ACC112 (cell line): ENCODE measurements around the gene XKR7.

Experiments
- H2AFZ ChIP-seq: fragments of 200-600 bp; sonication (generic); one replicate; pipeline ENCODE4 v1.6.0; 2017; ENCODE audit warnings: antibody characterized with exemption, low read length; ENCODE audit not compliant: unreplicated experiment
- H3K27ac ChIP-seq: fragments of 200-600 bp; sonication (generic); 2 replicates; pipeline ENCODE4 v1.5.1; 2014; ENCODE audit warnings: low read depth, mild to moderate bottlenecking, antibody characterized with exemption, low read length, moderate library complexity
- H3K27me3 ChIP-seq: fragments of 200-600 bp; sonication (generic); 2 replicates; pipeline ENCODE4 v1.6.1; 2014; ENCODE audit warnings: mild to moderate bottlenecking, antibody characterized with exemption, low read length, moderate library complexity, mixed read lengths; ENCODE audit not compliant: insufficient read depth
- H3K36me3 ChIP-seq: fragments of 200-600 bp; sonication (generic); 2 replicates; pipeline ENCODE4 v1.6.1; 2016; ENCODE audit warnings: mild to moderate bottlenecking, antibody characterized with exemption, low read length, moderate library complexity, mixed read lengths; ENCODE audit not compliant: insufficient read depth
- H3K4me1 ChIP-seq: fragments of 200-600 bp; sonication (generic); one replicate; pipeline ENCODE4 v1.6.1; 2016; ENCODE audit warnings: low read length, mixed read lengths; ENCODE audit not compliant: insufficient read depth, unreplicated experiment, control insufficient read depth
- H3K4me3 ChIP-seq: fragments of 200-600 bp; sonication (generic); 2 replicates; pipeline ENCODE4 v1.5.1; 2014; ENCODE audit warnings: mild to moderate bottlenecking, low read depth, low read length
- H3K79me2 ChIP-seq: fragments of 200-600 bp; sonication (generic); one replicate; pipeline ENCODE4 v1.6.0; 2016; ENCODE audit warnings: low read length; ENCODE audit not compliant: control insufficient read depth, unreplicated experiment, insufficient read depth

Gene XKR7

DNA sequence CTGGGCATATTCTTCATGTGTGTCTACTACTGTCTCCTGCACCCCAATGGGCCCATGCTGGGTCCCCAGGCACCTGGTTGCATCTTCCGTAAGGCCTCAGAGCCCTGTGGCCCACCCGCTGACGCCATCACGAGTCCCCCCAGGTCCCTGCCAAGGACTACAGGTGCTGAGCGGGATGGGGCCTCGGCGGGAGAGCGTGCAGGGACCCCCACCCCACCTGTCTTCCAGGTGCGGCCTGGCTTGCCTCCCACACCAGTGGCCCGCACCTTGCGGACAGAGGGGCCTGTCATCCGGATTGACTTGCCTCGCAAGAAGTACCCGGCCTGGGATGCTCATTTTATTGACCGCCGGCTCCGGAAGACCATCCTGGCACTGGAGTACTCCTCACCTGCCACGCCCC is 29.0 kb downstream of the XKR7 start:
- H3K36me3 ChIP-seq: no peaks in the 10 kb centered on the region
- H3K27me3 ChIP-seq: peaks cover 52% of the 10 kb centered on the region
- no peak overlapping the region for H2AFZ ChIP-seq
- no peak overlapping the region for H3K4me3 ChIP-seq
- no peaks in the 10 kb centered on the region for H3K79me2 ChIP-seq
- H3K27ac ChIP-seq: no peak overlapping the region
- no peaks in the 10 kb centered on the region for H3K4me1 ChIP-seq

GRCh38 chr20:31998246-31998645 is 30.3 kb downstream of the XKR7 start:
- Histone ChIP-seq H3K36me3 (no peaks in the 10 kb centered on the region), H2AFZ (no peak overlapping the region), H3K79me2 (no peaks in the 10 kb centered on the region), H3K27ac (no peak overlapping the region), H3K27me3 (peaks cover 41% of the 10 kb centered on the region), H3K4me1 (no peaks in the 10 kb centered on the region), H3K4me3 (no peak overlapping the region)

DNA sequence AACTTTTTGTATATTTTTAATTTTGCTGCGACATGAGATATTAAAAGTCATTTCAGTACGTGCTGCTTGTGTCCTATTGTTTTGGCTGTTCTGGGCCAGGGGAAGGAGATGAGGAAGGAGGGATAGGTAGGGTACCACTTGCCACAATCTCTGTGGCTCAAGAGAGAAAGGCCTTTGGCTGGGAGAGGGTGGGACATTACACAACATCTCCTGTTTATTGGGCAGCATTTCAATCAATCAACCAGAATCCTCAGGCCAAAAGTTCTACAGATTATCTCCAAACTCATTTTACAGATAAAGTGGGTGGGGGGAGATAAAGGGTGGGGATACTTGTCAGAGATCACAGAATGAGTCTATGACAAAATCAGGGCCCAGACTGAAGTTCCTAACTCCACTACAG is 35.4 kb downstream of the XKR7 start:
- Histone ChIP-seq H2AFZ (no peak overlapping the region), H3K27me3 (no peaks in the 10 kb centered on the region), H3K4me1 (peaks cover 8% of the 10 kb centered on the region), H3K4me3 (no peak overlapping the region), H3K79me2 (no peaks in the 10 kb centered on the region), H3K36me3 (no peaks in the 10 kb centered on the region), H3K27ac (no peak overlapping the region)

DNA sequence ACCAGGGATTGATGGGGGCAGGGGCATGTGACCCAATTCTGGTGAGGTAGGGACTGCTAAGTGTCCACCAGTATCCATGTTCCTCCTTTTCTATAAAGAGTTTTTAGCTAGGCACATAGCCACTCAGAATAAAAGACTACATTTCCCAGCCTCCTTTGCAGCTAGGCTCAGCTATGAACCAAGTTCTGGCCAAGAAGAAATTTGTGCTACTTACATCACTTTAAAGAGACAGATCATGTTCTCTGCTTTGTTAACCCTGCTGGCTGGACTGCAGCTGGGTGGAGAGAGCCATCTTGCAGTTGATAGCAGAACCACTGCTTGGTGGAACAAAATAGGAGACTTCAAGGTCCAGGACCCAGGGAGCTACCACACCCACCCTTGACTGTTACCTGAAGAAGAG is 37.0 kb downstream of the XKR7 start:
- Histone ChIP-seq H3K4me3 (no peak overlapping the region), H3K27me3 (peaks cover 2% of the 10 kb centered on the region), H2AFZ (no peak overlapping the region), H3K36me3 (no peaks in the 10 kb centered on the region), H3K79me2 (no peaks in the 10 kb centered on the region), H3K4me1 (peaks cover 8% of the 10 kb centered on the region), H3K27ac (no peak overlapping the region)

DNA sequence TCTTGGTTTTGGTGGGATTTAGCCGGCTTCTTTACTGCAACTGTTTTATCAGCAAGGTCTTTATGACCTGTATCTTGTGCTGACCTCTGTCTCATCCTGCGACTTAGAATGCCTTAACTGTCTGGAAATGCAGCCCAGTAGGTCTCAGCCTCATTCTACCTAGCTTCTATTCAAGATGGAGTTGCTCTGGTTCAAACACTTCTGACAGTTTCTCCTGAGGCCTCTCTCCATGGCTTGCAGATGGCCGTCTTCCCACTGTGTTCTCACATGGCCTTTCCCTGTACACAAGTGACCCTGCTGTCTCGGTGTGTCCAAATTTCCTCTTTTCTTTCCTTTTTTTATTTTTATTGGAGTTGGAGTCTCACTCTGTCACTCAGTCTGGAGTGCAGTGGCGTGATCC is 38.1 kb downstream of the XKR7 start:
- Histone ChIP-seq H3K79me2 (no peaks in the 10 kb centered on the region), H3K4me3 (no peak overlapping the region), H3K27me3 (peaks cover 11% of the 10 kb centered on the region), H3K4me1 (peaks cover 8% of the 10 kb centered on the region), H3K27ac (no peak overlapping the region), H2AFZ (no peak overlapping the region), H3K36me3 (no peaks in the 10 kb centered on the region)

DNA sequence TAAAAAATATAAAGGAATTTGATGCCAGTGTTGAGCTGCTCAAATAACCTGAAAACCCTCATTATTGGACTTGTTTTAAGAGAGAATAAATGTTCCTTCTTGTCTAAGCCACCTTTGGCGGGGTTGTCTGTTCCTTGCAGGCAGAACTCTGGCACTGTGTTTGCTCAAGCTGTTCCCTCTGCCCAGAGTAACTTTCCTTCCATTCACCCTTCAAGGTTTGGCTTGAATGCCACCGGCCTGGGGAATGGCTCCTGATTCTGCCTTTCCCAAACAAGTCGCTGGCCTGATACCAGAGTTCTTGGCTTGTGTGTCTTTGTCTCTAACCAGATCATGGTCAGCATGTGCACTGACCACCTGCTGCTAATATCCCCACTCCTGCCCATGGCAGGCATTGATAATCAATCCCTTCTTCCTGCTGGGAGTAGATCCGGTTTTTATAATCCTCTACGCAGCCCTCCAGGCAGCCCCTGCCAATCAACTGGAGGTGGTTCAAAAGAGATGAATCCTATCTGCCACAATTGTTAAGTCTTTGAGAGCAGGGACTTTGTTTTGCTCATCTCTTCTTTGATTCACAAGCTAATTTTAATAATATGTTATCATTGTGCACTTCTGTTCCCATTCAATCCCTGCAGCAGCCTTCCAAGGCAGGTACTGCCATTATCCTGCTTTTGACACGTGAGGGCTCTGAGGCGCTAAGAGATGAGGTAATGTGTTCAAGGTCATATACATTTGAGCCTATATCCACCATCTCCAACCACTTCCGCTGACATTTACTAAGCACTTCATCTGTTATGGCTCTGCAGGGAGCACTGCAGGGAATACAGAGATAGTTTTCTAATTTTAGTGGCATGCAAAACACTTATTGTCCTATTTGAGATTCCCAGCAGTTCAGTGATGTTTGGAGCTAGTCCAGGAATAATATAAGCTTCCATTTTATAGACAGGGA is 39.2 kb downstream of the XKR7 start:
- Histone ChIP-seq H3K4me1 (peaks cover 8% of the 10 kb centered on the region), H3K4me3 (no peak overlapping the region), H3K27ac (no peak overlapping the region), H3K27me3 (peaks cover 17% of the 10 kb centered on the region), H3K79me2 (no peaks in the 10 kb centered on the region), H3K36me3 (no peaks in the 10 kb centered on the region), H2AFZ (peak overlapping the region; percentile 9)

DNA sequence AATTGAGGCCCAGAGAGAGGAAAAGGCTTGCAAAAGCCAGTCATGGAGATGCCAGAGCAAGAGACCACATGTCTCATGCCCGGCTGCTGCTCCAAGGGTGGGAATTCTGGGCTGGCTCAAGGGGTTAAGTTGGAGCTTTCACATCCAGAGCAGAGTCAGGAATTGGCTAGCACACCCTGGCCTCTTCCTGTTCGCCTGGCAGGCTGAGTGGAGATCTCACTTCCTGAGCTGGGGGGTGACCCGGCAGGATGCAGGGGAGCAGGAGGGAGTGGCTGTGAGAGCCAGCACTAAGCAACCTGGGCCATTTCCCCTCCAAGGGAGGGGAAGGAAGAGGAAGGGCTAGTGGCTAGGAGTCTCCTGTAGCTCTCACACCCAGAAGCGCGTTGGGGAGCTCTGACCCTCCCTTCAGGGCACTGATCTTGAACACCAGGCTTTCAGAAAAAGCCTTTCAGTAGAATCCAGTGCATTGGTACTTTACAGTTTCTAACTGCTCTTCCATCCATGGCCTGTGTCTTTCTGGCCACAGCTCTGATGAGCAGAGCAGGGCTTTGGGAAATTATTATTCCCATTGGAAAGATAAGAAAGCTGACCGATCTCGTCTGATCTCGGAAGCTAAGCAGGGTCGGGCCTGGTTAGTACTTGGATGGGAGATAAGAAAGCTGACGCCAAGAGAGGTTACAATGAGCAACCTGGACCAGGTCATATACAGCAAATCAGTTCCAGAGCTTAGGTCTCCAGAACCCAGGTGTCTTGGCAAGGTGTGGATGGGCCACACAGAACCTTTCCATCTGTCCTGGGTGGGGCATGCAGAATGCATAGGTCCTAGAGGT is 40.1 kb downstream of the XKR7 start:
- H3K27ac ChIP-seq: no peak overlapping the region
- H2AFZ ChIP-seq: peak overlapping the region; percentile 9
- peaks cover 8% of the 10 kb centered on the region for H3K4me1 ChIP-seq
- no peaks in the 10 kb centered on the region for H3K36me3 ChIP-seq
- H3K27me3 ChIP-seq: peaks cover 25% of the 10 kb centered on the region
- no peak overlapping the region for H3K4me3 ChIP-seq
- H3K79me2 ChIP-seq: no peaks in the 10 kb centered on the region

GRCh38 chr20:32009564-32009963 is 41.6 kb downstream of the XKR7 start:
- peaks cover 28% of the 10 kb centered on the region for H3K27me3 ChIP-seq
- H3K36me3 ChIP-seq: no peaks in the 10 kb centered on the region
- no peaks in the 10 kb centered on the region for H3K79me2 ChIP-seq
- no peak overlapping the region for H3K4me3 ChIP-seq
- no peak overlapping the region for H3K27ac ChIP-seq
- no peak overlapping the region for H2AFZ ChIP-seq
- H3K4me1 ChIP-seq: peaks cover 8% of the 10 kb centered on the region

- H3K4me3 ChIP-seq: no peak within 1 kb of the TSS
- no peak within 1 kb of the TSS for H2AFZ ChIP-seq
- H3K27me3 ChIP-seq: peaks cover 33% of the 10 kb centered on the region
- no peak within 1 kb of the TSS for H3K27ac ChIP-seq
- H3K79me2 ChIP-seq: no peaks in the 10 kb centered on the region
- H3K36me3 ChIP-seq: no peaks in the 10 kb centered on the region
- peaks cover 8% of the 10 kb centered on the region for H3K4me1 ChIP-seq
Measured at GRCh38 chr20:32010101-32010500, 42.1 kb downstream of the XKR7 start, which contains the start of gene CCM2L. Gene CCM2L, plus strand, starts transcription at chr20:32010438. Its CDS starts 17 bp downstream, at chr20:32010455.

GRCh38 chr20:32010666-32011065 is 42.7 kb downstream of the XKR7 start:
- no peaks in the 10 kb centered on the region for H3K79me2 ChIP-seq
- no peak overlapping the region for H2AFZ ChIP-seq
- H3K4me1 ChIP-seq: peaks cover 8% of the 10 kb centered on the region
- H3K27me3 ChIP-seq: peaks cover 36% of the 10 kb centered on the region
- no peaks in the 10 kb centered on the region for H3K36me3 ChIP-seq
- no peak overlapping the region for H3K27ac ChIP-seq
- no peak overlapping the region for H3K4me3 ChIP-seq
